ENCODE results near the gene DMXL1. TPM values are rescaled to one million over a fixed set of nuclear protein-coding genes. Genes with fewer than 3 reads are reported as not detected.

The DMXL1 gene
- total RNA-seq, 4 donors from 2014 or later: 25.9 to 50.9 (median 30.9) TPM

GRCh38 chr5:119158144-119158543 is 87.3 kb downstream of the DMXL1 start:
- WGBS, 2 donors: 94 to 97% methylated on average over 2 of the region's 2 CpGs
- Histone ChIP-seq H3K27ac (no peak overlapping the region), H3K27me3 (no peaks in the 10 kb centered on the region), H3K36me3 (peaks cover 0 to 75% (median 0%) of the 10 kb centered on the region in 3 donors), H3K9me3 (no peaks in the 10 kb centered on the region), H3K4me1 (peaks cover 0 to 10% (median 0%) of the 10 kb centered on the region in 3 donors), H3K4me3 (no peak overlapping the region)
- no peak for DNase-seq
- intact Hi-C loops (cut with DNase I): no loop called here
- no peak for TF ChIP-seq CTCF (IDR thresholded peaks at IDR 0.05)
- TF ChIP-seq POLR2A (IDR thresholded peaks at IDR 0.05): no peak

- intact Hi-C loops (cut with DNase I): no loop called here
- no peaks in the 10 kb centered on the region for H3K27me3 ChIP-seq
- no peak overlapping the region for H3K4me3 ChIP-seq
- 77% methylated on average over 3 of the region's 4 CpGs; no CpG with 5 or more reads in 1 of the 2 donors for WGBS, 2 donors
- peak overlapping the region in 2 of 4 donors; percentile 57 to 66 for H3K27ac ChIP-seq
- peaks cover 0 to 73% (median 0%) of the 10 kb centered on the region in 3 donors for H3K36me3 ChIP-seq
- DNase-seq: no peak
- H3K9me3 ChIP-seq: no peaks in the 10 kb centered on the region
- H3K4me1 ChIP-seq: peaks cover 0 to 10% (median 0%) of the 10 kb centered on the region in 3 donors
- TF ChIP-seq POLR2A (IDR thresholded peaks at IDR 0.05): no peak
- no peak for TF ChIP-seq CTCF (IDR thresholded peaks at IDR 0.05)
Observed at GRCh38 chr5:119161430-119161829, 90.5 kb downstream of the DMXL1 start.

- no peak for TF ChIP-seq POLR2A (IDR thresholded peaks at IDR 0.05)
- no peak for TF ChIP-seq CTCF (IDR thresholded peaks at IDR 0.05)
- intact Hi-C loops (cut with DNase I): no loop called here
- no peaks in the 10 kb centered on the region for H3K9me3 ChIP-seq
- H3K27me3 ChIP-seq: no peaks in the 10 kb centered on the region
- H3K36me3 ChIP-seq: peaks cover 0 to 68% (median 0%) of the 10 kb centered on the region in 3 donors
- WGBS, 2 donors: 63 to 64% methylated on average over 4 of the region's 4 CpGs
- H3K27ac ChIP-seq: no peak overlapping the region
- H3K4me3 ChIP-seq: no peak overlapping the region
- DNase-seq: no peak
- peaks cover 0 to 8% (median 0%) of the 10 kb centered on the region in 3 donors for H3K4me1 ChIP-seq
Observed at GRCh38 chr5:119166026-119166425, 95.1 kb downstream of the DMXL1 start.

- Histone ChIP-seq H3K27me3 (no peaks in the 10 kb centered on the region), H3K4me1 (no peaks in the 10 kb centered on the region), H3K27ac (no peak overlapping the region), H3K4me3 (no peak overlapping the region), H3K9me3 (no peaks in the 10 kb centered on the region), H3K36me3 (peaks cover 0 to 67% (median 0%) of the 10 kb centered on the region in 3 donors)
- intact Hi-C loops (cut with DNase I): no loop called here
- TF ChIP-seq CTCF (IDR thresholded peaks at IDR 0.05): no peak
- no peak for TF ChIP-seq POLR2A (IDR thresholded peaks at IDR 0.05)
- 74 to 96% methylated on average over 1 of the region's 1 CpG for WGBS, 2 donors
- DNase-seq: no peak
Observed at GRCh38 chr5:119168401-119168800, 97.5 kb downstream of the DMXL1 start.

GRCh38 chr5:119171686-119172085 is 100.8 kb downstream of the DMXL1 start:
- no peak overlapping the region for H3K4me3 ChIP-seq
- H3K9me3 ChIP-seq: no peaks in the 10 kb centered on the region
- intact Hi-C loops (cut with DNase I): no loop called here
- TF ChIP-seq CTCF (IDR thresholded peaks at IDR 0.05) (no peak), POLR2A (IDR thresholded peaks at IDR 0.05) (no peak)
- H3K4me1 ChIP-seq: no peaks in the 10 kb centered on the region
- DNase-seq: no peak
- H3K27me3 ChIP-seq: no peaks in the 10 kb centered on the region
- H3K27ac ChIP-seq: no peak overlapping the region
- H3K36me3 ChIP-seq: peaks cover 0 to 47% (median 0%) of the 10 kb centered on the region in 3 donors

All from esophagus squamous epithelium (tissue), 5 donors.